Activated B cell treated with CpG ODN at 0.5 μM for 24 hours (primary cell): Measurements from ENCODE around the gene DHCR24. TPM values are rescaled to one million over a fixed set of nuclear protein-coding genes. Genes with fewer than 3 reads are reported as not detected.

Experiments used
- ATAC-seq: fragments of 200-7000 bp; cut with Tn5 transposase; one replicate; pipeline ENCODE4 v1.10.0; 2021; ENCODE audit warnings: low read depth, mild to moderate bottlenecking, moderate library complexity
- CTCF ChIA-PET: fragments of 350-600 bp; sonication (Branson Sonifier 250); formaldehyde crosslinking; loops from one replicate; lab custom pipeline; 2021; ENCODE audit warnings: antibody characterized with exemption; lab: Charles Lee
- POLR2A ChIA-PET: fragments of 350-600 bp; sonication (Branson Sonifier 250); formaldehyde crosslinking; loops from one replicate; lab custom pipeline; 2021; ENCODE audit warnings: antibody characterized with exemption; lab: Charles Lee
- DNase-seq: peaks from one replicate; pipeline ENCODE4 v3.0.0; 2022
- H3K27ac Mint-ChIP-seq: one replicate; pipeline ENCODE4 v1.8.0; 2020; ENCODE audit warnings: mixed read lengths
- H3K27me3 Mint-ChIP-seq: one replicate; pipeline ENCODE4 v1.8.0; 2021; ENCODE audit warnings: mixed read lengths
- H3K36me3 Mint-ChIP-seq: one replicate; pipeline ENCODE4 v1.8.0; 2021; ENCODE audit warnings: low read depth, mixed read lengths
- H3K4me1 Mint-ChIP-seq: one replicate; pipeline ENCODE4 v1.8.0; 2021; ENCODE audit warnings: mixed read lengths
- H3K4me3 Mint-ChIP-seq: one replicate; pipeline ENCODE4 v1.8.0; 2020; ENCODE audit warnings: mild to moderate bottlenecking, mixed read lengths
- H3K9me3 Mint-ChIP-seq: one replicate; pipeline ENCODE4 v1.8.0; 2020; ENCODE audit warnings: mixed read lengths
- intact Hi-C: fragments of 100-400 bp; cut with micrococcal nuclease; formaldehyde crosslinking; loops from one replicate; pipeline ENCODE4 v1.15.1; 2024
- total RNA-seq: library from RNA; stranded (reverse); gene quantifications from 2 replicates; pipeline ENCODE4 v1.2.3, GENCODE V29; 2022
- TF ChIP-seq, protein P1 (sequence below): fragments of 200-600 bp; IDR thresholded peaks from one replicate; pipeline ENCODE4 v1.8.0; 2022; ENCODE audit warnings: antibody characterized with exemption, mild to moderate bottlenecking

Gene DHCR24
- total RNA-seq, 1 donor from 2014 or later: 55.0 TPM

GRCh38 chr1:54864460-54865208, 22.4 kb downstream of the DHCR24 start:
- Mint-ChIP-seq H3K36me3 (peaks cover 40% of the 10 kb centered on the region), H3K9me3 (no peaks in the 10 kb centered on the region), H3K27ac (no peak overlapping the region), H3K27me3 (no peaks in the 10 kb centered on the region), H3K4me1 (peaks cover 6% of the 10 kb centered on the region), H3K4me3 (no peak overlapping the region)
- intact Hi-C loops: no loop called here
- no peak for ATAC-seq
- no peak for DNase-seq
- ChIA-PET POLR2A (no interaction called here), CTCF (interaction anchor here (0.5 kb wide), 1 partner anchor 1005 kb away, joined by 3 read pairs; no protein-coding TSS in a partner anchor)
- TF ChIP-seq, protein P1, sequence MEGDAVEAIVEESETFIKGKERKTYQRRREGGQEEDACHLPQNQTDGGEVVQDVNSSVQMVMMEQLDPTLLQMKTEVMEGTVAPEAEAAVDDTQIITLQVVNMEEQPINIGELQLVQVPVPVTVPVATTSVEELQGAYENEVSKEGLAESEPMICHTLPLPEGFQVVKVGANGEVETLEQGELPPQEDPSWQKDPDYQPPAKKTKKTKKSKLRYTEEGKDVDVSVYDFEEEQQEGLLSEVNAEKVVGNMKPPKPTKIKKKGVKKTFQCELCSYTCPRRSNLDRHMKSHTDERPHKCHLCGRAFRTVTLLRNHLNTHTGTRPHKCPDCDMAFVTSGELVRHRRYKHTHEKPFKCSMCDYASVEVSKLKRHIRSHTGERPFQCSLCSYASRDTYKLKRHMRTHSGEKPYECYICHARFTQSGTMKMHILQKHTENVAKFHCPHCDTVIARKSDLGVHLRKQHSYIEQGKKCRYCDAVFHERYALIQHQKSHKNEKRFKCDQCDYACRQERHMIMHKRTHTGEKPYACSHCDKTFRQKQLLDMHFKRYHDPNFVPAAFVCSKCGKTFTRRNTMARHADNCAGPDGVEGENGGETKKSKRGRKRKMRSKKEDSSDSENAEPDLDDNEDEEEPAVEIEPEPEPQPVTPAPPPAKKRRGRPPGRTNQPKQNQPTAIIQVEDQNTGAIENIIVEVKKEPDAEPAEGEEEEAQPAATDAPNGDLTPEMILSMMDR: no peak

GRCh38 chr1:54863267-54863665, 23.7 kb downstream of the DHCR24 start:
- TF ChIP-seq, protein P1: no peak
- no peak for DNase-seq
- peaks cover 6% of the 10 kb centered on the region for H3K4me1 Mint-ChIP-seq
- ATAC-seq: no peak
- ChIA-PET POLR2A (no interaction called here), CTCF (no interaction called here)
- no peaks in the 10 kb centered on the region for H3K9me3 Mint-ChIP-seq
- intact Hi-C loops: no loop called here
- H3K36me3 Mint-ChIP-seq: peaks cover 30% of the 10 kb centered on the region
- H3K27ac Mint-ChIP-seq: no peak overlapping the region
- H3K4me3 Mint-ChIP-seq: no peak overlapping the region
- no peaks in the 10 kb centered on the region for H3K27me3 Mint-ChIP-seq

DNA sequence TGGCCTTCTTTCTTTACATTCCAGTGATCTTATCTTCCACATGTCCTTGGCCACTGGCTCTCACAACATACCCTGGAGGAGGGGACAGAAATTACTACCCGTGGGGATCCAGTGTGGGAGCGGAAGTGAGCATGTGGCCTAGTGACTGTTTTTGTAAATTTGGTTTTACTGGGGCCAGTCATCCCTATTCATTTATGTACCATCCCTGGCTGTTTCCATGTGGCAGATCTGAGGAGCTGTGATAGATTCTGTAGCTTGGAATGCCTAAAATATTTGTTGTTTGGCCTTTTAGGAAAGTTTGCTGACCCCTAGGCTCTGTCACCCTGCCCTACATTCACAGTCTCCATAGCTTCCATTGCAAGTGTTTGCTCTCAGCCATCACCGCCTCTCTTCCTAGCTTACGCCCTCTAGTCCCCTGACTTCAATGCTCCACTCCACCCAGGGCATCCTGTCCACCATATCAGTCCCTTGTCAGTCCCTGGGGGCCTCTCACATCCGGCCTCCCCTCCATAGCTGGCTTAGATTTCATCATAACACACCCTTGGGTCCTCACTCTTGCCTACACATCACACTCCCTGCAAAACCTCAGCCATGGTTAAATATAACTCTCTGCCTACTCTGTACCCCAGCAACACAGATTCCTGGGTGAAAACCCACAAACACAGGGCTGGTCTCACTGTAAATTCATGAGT, 25.8 kb downstream of the DHCR24 start:
- Mint-ChIP-seq H3K4me1 (peaks cover 6% of the 10 kb centered on the region), H3K9me3 (no peaks in the 10 kb centered on the region), H3K4me3 (no peak overlapping the region), H3K27ac (no peak overlapping the region), H3K36me3 (peaks cover 26% of the 10 kb centered on the region), H3K27me3 (no peaks in the 10 kb centered on the region)
- ChIA-PET POLR2A (no interaction called here), CTCF (no interaction called here)
- TF ChIP-seq, protein P1: no peak
- intact Hi-C loops: no loop called here
- DNase-seq: no peak
- peak; percentile 25 for ATAC-seq

DNA sequence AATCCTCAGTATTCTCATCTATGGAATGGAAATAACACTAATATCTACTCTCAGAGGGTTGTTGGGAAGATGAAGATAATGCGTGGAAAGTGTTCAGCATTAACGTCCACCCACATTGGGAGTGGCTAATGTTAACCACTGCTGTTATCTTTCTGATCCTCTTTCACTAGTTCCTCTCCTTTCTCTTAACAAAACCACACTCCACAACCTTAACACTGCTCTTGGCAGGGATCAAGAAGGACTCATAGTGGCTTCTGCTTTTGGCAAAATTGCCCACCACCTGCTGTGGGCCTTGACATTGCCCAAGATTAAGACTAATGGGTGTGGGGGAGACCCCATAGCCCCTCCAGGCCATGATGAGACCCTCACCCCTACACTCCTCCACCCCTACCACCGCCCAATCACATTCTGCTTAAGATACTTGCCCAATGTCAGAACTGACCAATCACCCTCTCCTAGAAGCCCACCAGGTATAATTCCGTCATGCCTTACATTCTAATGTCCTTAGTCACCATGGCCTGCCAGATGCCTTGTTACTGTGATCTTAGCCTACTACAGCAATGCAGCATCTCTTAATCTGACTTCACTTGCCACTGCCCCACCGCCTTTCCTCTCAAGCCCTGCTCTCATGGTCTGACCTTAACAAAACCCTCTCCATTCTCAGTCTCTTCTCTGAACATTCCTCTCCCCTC, 27.1 kb downstream of the DHCR24 start:
- Mint-ChIP-seq H3K27ac (no peak overlapping the region), H3K4me3 (no peak overlapping the region), H3K36me3 (peaks cover 21% of the 10 kb centered on the region), H3K27me3 (no peaks in the 10 kb centered on the region), H3K9me3 (no peaks in the 10 kb centered on the region), H3K4me1 (peaks cover 6% of the 10 kb centered on the region)
- ChIA-PET CTCF (no interaction called here), POLR2A (no interaction called here)
- intact Hi-C loops: no loop called here
- DNase-seq (no peak), ATAC-seq (no peak)
- TF ChIP-seq, protein P1: no peak
